Hypothalamus (tissue), 51 donors: ENCODE results near the gene LARP4.
"Not testable (repeated sequence)": the region's sequence is repeated elsewhere in the genome, so short reads cannot be mapped to it uniquely, and the experiment has no call there.

Source experiments
- DNase-seq, 51 donors: peaks; one replicate each; lab custom pipeline; 2025; lab: John Stamatoyannopoulos, UW

LARP4 gene

GRCh38 chr12:50400638-50401499, at the start of gene LARP4:
Gene LARP4, plus strand, starts transcription at chr12:50400885. Its CDS starts 126 bp downstream, at chr12:50401011.
- DNase-seq, result peak; percentile 59 to 96 (median 85)

- DNase-seq, result no peak
These were observed 49.3 kb upstream of the LARP4 start for GRCh38 chr12:50351120-50352043.

GRCh38 chr12:50353404-50353803, 47.3 kb upstream of the LARP4 start:
- DNase-seq, result no peak

- DNase-seq, result no peak
These were observed 46.7 kb upstream of the LARP4 start for GRCh38 chr12:50353869-50354593.

GRCh38 chr12:50354908-50355307, 45.8 kb upstream of the LARP4 start:
- DNase-seq, result no peak

- DNase-seq, result no peak
These were observed 45.3 kb upstream of the LARP4 start for GRCh38 chr12:50355365-50355764.

GRCh38 chr12:50362671-50363070, 38.0 kb upstream of the LARP4 start:
- no peak for DNase-seq

- no peak for DNase-seq
These were observed 37.5 kb upstream of the LARP4 start for GRCh38 chr12:50363141-50363540.

GRCh38 chr12:50365709-50366406, 34.8 kb upstream of the LARP4 start:
- no peak for DNase-seq

- DNase-seq, result not testable (repeated sequence)
These were observed 30.0 kb upstream of the LARP4 start for GRCh38 chr12:50370672-50371071.

- no peak for DNase-seq
These were observed 24.9 kb upstream of the LARP4 start for GRCh38 chr12:50375802-50376201.

GRCh38 chr12:50380761-50381325, 19.8 kb upstream of the LARP4 start:
- no peak for DNase-seq

GRCh38 chr12:50387487-50387886, 13.2 kb upstream of the LARP4 start:
- peak in 1 of 51 donors; percentile 0 for DNase-seq

GRCh38 chr12:50387972-50388478, 12.7 kb upstream of the LARP4 start:
- DNase-seq, result no peak

GRCh38 chr12:50388793-50389192, 11.9 kb upstream of the LARP4 start:
- DNase-seq, result not testable (repeated sequence)

- no peak for DNase-seq
These were observed 10.4 kb upstream of the LARP4 start for GRCh38 chr12:50390316-50390741.

- DNase-seq, result no peak
These were observed 6.1 kb upstream of the LARP4 start for GRCh38 chr12:50394469-50395029.

- DNase-seq, result no peak
These were observed 3.5 kb upstream of the LARP4 start for GRCh38 chr12:50397117-50397650.

GRCh38 chr12:50398931-50399330, 1.8 kb upstream of the LARP4 start:
- no peak for DNase-seq
